HG03571 (cell line): ENCODE measurements around the gene EPHA6.
"Not testable (repeated sequence)": the region's sequence is repeated elsewhere in the genome, so short reads cannot be mapped to it uniquely, and the experiment has no call there.

Experiments
- ATAC-seq: cut with Tn5 transposase; IDR thresholded peaks from one replicate; pipeline ENCODE4 v1.9.1; 2021; ENCODE audit not compliant: unreplicated experiment

The EPHA6 gene

GRCh38 chr3:97010881-97011657, 196.7 kb downstream of the EPHA6 start:
- no peak for ATAC-seq

GRCh38 chr3:97021778-97022177, 207.4 kb downstream of the EPHA6 start:
- no peak for ATAC-seq

- ATAC-seq: not testable (repeated sequence)
Measured at GRCh38 chr3:97025612-97026011, 211.2 kb downstream of the EPHA6 start.

DNA sequence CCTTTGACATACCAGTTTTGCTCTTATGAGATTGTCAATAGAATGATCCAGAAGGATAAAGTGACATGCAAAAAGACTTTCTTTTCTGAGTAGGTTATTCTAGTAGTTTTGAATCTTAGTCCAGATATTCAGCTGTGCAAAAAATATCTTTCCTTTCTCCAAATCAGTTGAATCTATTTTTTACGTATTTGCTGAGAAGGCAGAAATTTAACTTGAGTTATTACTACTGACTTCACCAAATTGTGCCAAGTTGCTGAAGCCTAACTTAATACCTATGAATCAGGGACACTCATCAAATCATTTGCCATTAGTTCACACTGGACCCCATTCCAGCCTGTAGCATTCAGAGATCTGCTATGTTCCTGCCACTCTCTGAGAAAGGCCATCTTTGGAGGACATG, 215.6 kb downstream of the EPHA6 start:
- ATAC-seq: no peak

GRCh38 chr3:97037294-97037943, 223.0 kb downstream of the EPHA6 start:
- no peak for ATAC-seq

- no peak for ATAC-seq
Measured at GRCh38 chr3:97043411-97043810, 229.0 kb downstream of the EPHA6 start.

GRCh38 chr3:97057365-97057764, 243.0 kb downstream of the EPHA6 start:
- no peak for ATAC-seq

DNA sequence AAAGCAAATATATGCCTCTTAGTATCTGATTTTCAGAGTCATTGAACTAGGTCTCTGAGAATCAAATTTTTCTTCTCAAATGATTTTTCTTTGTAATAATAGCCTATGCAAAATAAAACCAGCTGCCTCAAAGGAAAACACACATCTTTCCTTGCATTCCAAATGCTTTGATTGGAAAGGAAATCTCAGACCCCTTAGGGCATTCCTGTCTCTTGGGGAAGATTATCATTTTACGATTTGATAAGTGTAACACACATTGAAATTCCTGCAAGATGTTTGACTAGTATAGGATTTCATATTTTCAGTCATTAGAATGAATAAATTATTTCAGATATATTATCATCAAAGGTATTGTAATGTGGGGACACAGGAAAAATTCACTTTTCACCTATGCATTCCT, 244.8 kb downstream of the EPHA6 start:
- ATAC-seq: no peak

GRCh38 chr3:97066531-97066930, 252.1 kb downstream of the EPHA6 start:
- no peak for ATAC-seq

- ATAC-seq: no peak
Measured at GRCh38 chr3:97070302-97070701, 255.9 kb downstream of the EPHA6 start.

- no peak for ATAC-seq
Measured at GRCh38 chr3:97074546-97074945, 260.2 kb downstream of the EPHA6 start.

GRCh38 chr3:97076673-97077072, 262.3 kb downstream of the EPHA6 start:
- ATAC-seq: no peak

GRCh38 chr3:97089621-97090020, 275.2 kb downstream of the EPHA6 start:
- ATAC-seq: no peak

GRCh38 chr3:97102641-97103040, 288.2 kb downstream of the EPHA6 start:
- no peak for ATAC-seq

- ATAC-seq: no peak
Measured at GRCh38 chr3:97105989-97106651, 291.7 kb downstream of the EPHA6 start.

- no peak for ATAC-seq
Measured at GRCh38 chr3:97106652-97106989, 292.2 kb downstream of the EPHA6 start.

GRCh38 chr3:97108136-97108535, 293.7 kb downstream of the EPHA6 start:
- ATAC-seq: no peak

GRCh38 chr3:97111244-97111643, 296.9 kb downstream of the EPHA6 start:
- no peak for ATAC-seq

DNA sequence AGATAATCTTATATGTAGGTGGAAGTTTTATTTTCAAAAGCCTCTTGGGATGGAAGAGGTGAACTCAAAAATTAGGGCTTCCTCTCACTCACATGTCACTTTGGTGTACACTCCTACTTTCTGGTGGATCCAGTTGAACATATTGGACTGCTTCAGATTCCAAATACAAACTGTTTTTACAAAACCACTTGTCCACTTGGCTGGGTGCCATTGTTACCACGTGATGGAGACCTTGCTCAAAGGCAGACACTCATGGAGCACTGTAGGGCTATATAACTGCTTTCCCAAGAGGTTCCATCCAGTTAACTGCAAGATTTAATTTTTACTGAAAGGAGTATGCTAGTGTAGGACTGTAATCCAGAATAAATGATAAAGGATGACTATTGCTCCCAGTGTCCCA, 307.0 kb downstream of the EPHA6 start:
- ATAC-seq: no peak

DNA sequence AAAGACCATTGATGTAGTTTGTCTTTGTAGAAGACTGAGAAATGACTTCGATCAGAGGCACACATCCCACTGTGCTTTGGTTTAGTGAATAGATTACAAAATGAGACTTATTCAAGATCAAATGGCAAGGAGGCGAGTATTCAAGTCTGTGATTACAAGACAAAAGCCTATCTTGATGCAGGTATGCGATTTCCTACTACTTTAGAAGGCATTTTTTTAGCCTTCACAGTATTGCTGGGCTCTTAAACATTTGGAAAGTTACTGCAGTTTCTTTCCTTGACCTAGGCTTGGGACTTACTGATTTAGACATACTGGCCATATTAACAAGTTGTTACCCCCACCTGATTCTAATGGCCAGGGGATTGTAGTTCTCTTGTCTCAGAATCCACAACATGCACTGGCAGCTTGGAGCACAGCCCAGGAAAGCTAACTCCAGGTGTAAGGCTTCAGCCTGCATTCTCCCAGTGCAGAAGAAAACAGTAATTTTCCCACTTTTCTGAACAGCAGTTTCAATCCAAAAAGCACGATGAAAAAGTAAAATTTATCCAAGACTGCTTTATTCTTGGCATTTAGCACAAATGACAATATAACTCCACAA, 311.6 kb downstream of the EPHA6 start:
- no peak for ATAC-seq

DNA sequence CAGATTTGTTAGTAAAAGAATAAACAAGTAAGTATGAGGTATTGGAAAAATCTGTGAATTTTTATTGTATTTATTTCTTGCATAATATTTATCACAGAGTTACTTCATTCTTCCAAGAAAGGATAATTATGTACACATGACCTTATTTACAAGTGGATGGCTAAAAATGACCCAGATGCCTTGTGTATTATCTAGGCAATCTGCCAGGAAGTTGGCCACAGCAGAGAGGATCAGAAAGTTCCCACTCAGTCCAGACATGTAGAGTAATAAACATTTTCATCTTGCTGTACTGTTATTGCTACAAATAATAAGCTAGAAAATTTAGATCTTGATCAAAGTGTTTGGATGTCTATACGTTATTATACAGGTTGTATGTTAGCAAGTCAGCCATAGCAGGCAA, 317.1 kb downstream of the EPHA6 start:
- no peak for ATAC-seq
